VCaP (cell line): ENCODE measurements around the gene ACOT6.

ENCODE experiments used
- H3K27ac ChIP-seq: fragments of 450-650 bp; 2 replicates; pipeline ENCODE4 v1.5.1; 2017
- TF ChIP-seq, protein P1 (sequence below): fragments of 450-650 bp; conservative IDR thresholded peaks from 2 replicates; pipeline ENCODE4 v1.5.1; 2017; ENCODE audit warnings: mild to moderate bottlenecking, moderate library complexity

The ACOT6 gene

DNA sequence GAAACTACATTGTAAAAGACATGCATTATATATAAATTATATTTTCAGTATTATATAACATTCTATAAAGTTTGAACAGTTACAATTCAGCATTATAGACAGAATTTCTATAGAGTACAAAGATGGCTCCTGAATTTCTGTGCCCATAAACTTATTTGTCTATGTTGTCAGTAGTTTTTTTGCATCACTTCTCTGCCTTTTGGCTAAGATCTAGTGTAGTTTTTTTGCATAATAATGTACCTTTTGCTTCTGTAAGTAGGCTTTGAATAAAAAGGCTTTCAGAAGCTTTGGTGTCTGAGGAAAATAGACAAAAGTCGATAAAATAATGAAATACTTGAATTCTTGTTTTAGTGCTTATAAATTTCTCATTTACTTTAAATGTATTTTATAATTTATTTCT is 43.5 kb downstream of the ACOT6 start:
- no peak overlapping the region for H3K27ac ChIP-seq
- TF ChIP-seq, protein P1, sequence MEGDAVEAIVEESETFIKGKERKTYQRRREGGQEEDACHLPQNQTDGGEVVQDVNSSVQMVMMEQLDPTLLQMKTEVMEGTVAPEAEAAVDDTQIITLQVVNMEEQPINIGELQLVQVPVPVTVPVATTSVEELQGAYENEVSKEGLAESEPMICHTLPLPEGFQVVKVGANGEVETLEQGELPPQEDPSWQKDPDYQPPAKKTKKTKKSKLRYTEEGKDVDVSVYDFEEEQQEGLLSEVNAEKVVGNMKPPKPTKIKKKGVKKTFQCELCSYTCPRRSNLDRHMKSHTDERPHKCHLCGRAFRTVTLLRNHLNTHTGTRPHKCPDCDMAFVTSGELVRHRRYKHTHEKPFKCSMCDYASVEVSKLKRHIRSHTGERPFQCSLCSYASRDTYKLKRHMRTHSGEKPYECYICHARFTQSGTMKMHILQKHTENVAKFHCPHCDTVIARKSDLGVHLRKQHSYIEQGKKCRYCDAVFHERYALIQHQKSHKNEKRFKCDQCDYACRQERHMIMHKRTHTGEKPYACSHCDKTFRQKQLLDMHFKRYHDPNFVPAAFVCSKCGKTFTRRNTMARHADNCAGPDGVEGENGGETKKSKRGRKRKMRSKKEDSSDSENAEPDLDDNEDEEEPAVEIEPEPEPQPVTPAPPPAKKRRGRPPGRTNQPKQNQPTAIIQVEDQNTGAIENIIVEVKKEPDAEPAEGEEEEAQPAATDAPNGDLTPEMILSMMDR: no peak

DNA sequence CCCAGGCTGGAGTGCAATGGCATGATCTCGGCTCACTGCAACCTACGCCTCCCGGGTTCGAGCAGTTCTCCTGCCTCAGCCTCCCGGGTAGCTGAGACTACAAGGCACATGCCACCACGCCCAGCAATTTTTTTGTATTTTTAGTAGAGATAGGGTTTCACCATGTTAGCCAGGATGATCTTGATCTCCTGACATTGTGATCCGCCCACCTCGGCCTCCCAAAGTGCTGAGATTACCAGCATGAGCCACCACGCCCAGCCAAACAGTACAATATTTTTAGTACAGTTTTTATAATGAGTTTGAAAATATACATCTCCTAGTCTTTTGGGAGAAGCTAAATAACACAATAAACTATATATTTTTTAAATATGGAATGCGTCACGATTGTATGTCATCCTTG is 46.9 kb downstream of the ACOT6 start:
- peak overlapping the region; percentile 96 for H3K27ac ChIP-seq

DNA sequence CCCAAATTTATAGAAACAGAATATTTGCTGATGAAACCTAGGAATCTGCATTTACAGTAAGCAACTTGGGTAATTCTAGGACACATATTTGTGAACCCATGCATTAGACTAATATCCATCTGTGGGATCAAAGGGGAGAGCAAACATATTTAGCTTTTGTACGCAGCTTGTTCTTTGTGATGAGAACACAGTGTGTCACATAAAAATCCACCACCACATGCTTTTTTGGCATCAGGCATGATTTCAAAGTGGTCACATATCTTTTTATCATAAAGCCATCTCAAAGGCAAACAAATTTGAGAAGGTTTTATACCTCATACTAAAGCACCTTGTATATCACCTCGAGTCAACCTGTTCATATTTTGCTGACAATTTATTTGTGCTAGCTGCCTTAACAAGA is 48.2 kb downstream of the ACOT6 start:
- peak overlapping the region; percentile 96 for H3K27ac ChIP-seq
- TF ChIP-seq, protein P1: no peak

DNA sequence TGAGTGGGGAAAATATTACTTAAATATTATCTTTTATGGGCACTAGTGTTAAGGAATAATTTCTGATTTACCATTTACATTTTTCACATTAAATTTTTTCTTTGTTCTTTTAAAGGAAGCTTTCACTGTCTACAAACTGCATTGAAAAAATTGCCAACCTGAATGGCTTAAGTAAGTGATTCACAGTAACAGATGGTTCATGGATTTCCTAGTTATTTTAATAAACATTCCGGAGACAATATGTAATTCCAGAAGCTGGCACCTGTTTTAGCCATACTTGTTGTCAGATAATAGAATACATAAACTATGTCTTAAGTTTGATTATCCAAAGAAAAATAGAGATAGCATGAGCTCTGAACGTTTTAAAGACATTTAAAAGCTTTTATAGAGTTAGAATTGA is 49.6 kb downstream of the ACOT6 start:
- TF ChIP-seq, protein P1: no peak
- H3K27ac ChIP-seq: peak overlapping the region; percentile 96

DNA sequence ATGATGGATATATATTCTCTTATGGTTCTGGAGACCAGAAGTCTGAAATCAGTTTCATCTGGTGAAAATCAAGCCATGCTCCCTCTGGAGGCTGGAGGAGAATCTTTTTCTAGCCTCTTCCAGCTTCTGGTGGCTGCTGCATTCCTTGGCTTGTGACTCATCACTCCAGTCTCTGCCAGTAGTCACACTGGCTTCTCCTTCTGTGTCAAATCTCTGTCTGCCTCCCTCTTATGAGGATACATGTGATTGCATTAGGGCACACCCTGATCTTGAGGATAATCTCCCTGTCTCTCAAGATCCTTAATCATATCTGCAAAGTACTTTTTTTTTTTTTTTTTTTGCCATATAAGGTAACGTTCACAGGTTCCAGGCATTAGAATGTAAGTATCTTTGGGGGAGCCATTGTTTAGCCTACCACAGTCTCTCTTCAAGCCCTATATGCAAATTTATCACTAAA is 50.2 kb downstream of the ACOT6 start:
- TF ChIP-seq, protein P1: peak; percentile 43
- peak overlapping the region; percentile 96 for H3K27ac ChIP-seq

DNA sequence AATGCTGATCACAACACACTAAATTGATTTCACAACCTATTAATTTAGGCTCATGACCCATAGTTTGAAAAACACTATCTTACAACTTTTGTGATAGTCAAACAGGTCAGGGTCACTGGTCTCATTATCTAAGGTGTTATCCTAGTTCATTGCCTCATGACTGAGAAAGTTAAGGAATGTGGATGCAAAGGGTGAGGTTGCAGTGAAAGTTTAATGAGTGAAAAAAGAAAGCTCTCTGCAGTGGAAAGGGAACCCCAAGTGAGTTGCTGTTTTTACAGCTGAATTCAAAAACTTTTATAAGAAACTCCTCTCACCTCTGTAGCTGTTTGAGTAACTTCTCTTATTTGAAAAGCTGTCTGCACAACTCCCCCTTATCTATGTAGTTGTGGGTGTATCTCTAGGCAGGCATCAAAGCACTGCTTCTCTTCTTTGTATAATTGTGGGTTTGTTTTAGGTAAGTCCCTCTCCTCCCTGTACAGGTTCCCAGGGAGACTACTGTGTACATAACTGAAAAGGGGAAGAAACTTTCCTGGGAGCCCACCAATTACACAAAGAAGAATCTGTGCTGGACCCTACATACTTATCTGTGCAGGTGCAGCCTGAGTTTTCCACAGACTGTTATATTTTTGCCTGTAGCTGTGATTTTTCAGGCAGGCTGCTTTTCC is 51.4 kb downstream of the ACOT6 start:
- TF ChIP-seq, protein P1: no peak
- peak overlapping the region; percentile 96; the same call in 1 of the 2 replicates for H3K27ac ChIP-seq

DNA sequence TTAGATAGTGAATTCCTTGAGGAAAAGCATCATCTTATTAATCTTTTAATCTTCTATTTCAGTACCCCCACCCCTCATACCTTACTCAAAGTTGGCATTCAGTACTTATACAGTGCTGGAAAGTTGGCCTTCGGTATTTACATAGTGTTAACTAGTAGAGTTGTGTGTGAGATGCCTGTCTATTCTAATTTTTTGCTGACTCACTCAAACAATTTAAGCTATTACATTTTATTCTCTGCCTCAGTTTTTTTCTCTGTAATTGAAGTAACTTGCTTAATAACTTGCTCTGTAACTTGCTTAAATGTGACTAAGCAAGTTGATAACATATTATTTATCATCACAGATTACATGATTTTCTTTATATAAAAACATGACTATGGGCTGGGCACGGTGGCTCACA is 52.8 kb downstream of the ACOT6 start:
- TF ChIP-seq, protein P1: no peak
- no peak overlapping the region for H3K27ac ChIP-seq

DNA sequence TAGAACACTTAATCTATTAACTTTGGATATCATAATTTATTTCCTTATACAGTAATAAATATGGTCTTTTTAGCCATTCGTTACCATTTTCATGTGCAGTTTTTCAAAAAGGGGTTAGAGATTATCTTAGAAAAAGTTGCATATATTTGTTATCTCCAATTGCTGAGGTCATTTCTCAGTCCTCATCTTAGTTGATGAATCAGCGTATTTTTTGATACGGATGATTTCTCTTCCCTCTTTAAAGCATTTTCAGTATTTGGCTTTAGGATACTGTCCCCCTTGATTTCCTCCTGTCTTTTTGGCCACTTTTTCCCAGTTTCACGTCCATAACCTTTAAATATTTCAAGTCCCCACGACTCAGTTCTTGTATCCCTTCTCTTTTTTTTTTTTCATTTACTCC is 54.3 kb downstream of the ACOT6 start:
- H3K27ac ChIP-seq: no peak overlapping the region
- TF ChIP-seq, protein P1: no peak
